KMS-11 (cell line): ENCODE results near the gene TMEM14A.

ENCODE experiments used
- H2AFZ ChIP-seq: fragments of 200-600 bp; sonication (generic); 2 replicates; pipeline ENCODE4 v1.6.1; 2016; ENCODE audit warnings: antibody characterized with exemption, mixed run types, low read depth
- H3K27ac ChIP-seq: fragments of 200-600 bp; sonication (generic); 2 replicates; pipeline ENCODE4 v1.6.1; 2016; ENCODE audit warnings: mild to moderate bottlenecking, mixed run types
- H3K27me3 ChIP-seq: fragments of 200-600 bp; sonication (generic); 2 replicates; pipeline ENCODE4 v1.6.1; 2017; ENCODE audit warnings: mild to moderate bottlenecking, low read depth, mixed run types, moderate library complexity; ENCODE audit not compliant: insufficient read depth
- H3K36me3 ChIP-seq: fragments of 200-600 bp; sonication (generic); 2 replicates; pipeline ENCODE4 v1.6.1; 2017; ENCODE audit warnings: mild to moderate bottlenecking, mixed run types; ENCODE audit not compliant: insufficient read depth
- H3K4me1 ChIP-seq: fragments of 200-600 bp; sonication (generic); 2 replicates; pipeline ENCODE4 v1.6.1; 2016; ENCODE audit warnings: mild to moderate bottlenecking, low read depth, mixed run types; ENCODE audit not compliant: poor library complexity, severe bottlenecking
- H3K4me2 ChIP-seq: fragments of 200-600 bp; sonication (generic); 2 replicates; pipeline ENCODE4 v1.7.0; 2016; ENCODE audit warnings: mild to moderate bottlenecking, mixed run types
- H3K4me3 ChIP-seq: fragments of 200-600 bp; sonication (generic); IDR thresholded peaks from 2 replicates; pipeline ENCODE4 v1.6.1; 2017; ENCODE audit warnings: low read depth, low read length, mixed read lengths; ENCODE audit not compliant: insufficient read depth
- H3K79me2 ChIP-seq: fragments of 200-600 bp; sonication (generic); 2 replicates; pipeline ENCODE4 v1.6.1; 2016; ENCODE audit warnings: low read depth, mixed run types; ENCODE audit not compliant: insufficient read depth
- H3K9ac ChIP-seq: fragments of 200-600 bp; sonication (generic); 2 replicates; pipeline ENCODE4 v1.6.1; 2016; ENCODE audit warnings: mild to moderate bottlenecking, mixed run types
- H4K20me1 ChIP-seq: fragments of 200-600 bp; sonication (generic); 2 replicates; pipeline ENCODE4 v1.6.1; 2016; ENCODE audit warnings: mild to moderate bottlenecking, mixed run types; ENCODE audit not compliant: insufficient read depth
- TF ChIP-seq, protein P1 (sequence below): fragments of 200-600 bp; sonication (generic); conservative IDR thresholded peaks from 2 replicates; pipeline ENCODE4 v1.6.1; 2017; ENCODE audit warnings: low read depth, mild to moderate bottlenecking, antibody characterized with exemption, low read length, moderate library complexity, mixed read lengths

Gene TMEM14A

DNA sequence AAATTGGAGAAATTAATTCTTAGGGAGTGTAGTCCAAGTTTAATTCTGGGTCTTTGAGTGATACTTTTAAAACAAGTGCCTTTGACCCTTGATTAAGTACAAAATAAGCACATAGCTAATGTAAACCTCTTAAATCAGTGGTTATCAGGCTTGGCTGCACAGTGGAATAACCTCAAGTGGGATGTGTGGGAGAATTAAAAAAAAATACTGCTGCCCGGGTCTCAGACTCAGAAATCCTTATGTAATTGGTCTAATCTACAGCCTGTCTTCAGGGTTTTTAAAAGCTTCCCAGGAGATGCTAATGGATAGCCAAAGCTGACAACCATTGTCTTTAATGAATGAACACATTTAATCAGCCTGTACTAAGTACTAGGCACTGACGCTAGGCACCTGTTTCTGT, 28.5 kb upstream of the TMEM14A start:
- Histone ChIP-seq H3K4me3 (no peak overlapping the region), H3K27me3 (no peaks in the 10 kb centered on the region), H3K4me2 (no peak overlapping the region), H3K4me1 (peaks cover 26% of the 10 kb centered on the region), H3K27ac (no peak overlapping the region), H3K79me2 (no peaks in the 10 kb centered on the region), H2AFZ (no peak overlapping the region), H3K9ac (no peak overlapping the region), H3K36me3 (no peaks in the 10 kb centered on the region), H4K20me1 (no peaks in the 10 kb centered on the region)
- TF ChIP-seq, protein P1, sequence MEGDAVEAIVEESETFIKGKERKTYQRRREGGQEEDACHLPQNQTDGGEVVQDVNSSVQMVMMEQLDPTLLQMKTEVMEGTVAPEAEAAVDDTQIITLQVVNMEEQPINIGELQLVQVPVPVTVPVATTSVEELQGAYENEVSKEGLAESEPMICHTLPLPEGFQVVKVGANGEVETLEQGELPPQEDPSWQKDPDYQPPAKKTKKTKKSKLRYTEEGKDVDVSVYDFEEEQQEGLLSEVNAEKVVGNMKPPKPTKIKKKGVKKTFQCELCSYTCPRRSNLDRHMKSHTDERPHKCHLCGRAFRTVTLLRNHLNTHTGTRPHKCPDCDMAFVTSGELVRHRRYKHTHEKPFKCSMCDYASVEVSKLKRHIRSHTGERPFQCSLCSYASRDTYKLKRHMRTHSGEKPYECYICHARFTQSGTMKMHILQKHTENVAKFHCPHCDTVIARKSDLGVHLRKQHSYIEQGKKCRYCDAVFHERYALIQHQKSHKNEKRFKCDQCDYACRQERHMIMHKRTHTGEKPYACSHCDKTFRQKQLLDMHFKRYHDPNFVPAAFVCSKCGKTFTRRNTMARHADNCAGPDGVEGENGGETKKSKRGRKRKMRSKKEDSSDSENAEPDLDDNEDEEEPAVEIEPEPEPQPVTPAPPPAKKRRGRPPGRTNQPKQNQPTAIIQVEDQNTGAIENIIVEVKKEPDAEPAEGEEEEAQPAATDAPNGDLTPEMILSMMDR, result no peak

DNA sequence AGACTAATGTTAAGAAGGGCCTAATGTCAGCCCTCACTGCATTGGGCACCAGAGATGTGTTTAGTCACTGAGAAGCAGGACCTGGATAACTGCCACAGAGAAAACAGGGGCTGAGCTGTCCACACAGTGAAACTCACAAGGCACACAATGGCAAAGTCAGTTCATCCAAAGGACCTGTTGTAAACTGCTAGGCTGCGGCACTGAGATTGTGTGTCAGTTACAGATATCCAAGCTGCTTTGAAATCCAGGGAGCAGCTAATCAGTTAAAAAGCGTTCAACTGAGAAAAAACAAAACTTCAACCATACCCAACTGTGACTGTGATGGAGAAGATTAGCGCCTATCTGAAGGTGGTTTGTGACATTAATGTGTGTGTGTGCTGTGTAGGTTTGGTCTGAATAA, 27.8 kb upstream of the TMEM14A start:
- Histone ChIP-seq H3K27ac (no peak overlapping the region), H3K4me2 (no peak overlapping the region), H3K27me3 (no peaks in the 10 kb centered on the region), H3K4me1 (peaks cover 34% of the 10 kb centered on the region), H4K20me1 (no peaks in the 10 kb centered on the region), H3K4me3 (no peak overlapping the region), H3K9ac (no peak overlapping the region), H2AFZ (no peak overlapping the region), H3K36me3 (no peaks in the 10 kb centered on the region), H3K79me2 (no peaks in the 10 kb centered on the region)
- TF ChIP-seq, protein P1, result no peak

DNA sequence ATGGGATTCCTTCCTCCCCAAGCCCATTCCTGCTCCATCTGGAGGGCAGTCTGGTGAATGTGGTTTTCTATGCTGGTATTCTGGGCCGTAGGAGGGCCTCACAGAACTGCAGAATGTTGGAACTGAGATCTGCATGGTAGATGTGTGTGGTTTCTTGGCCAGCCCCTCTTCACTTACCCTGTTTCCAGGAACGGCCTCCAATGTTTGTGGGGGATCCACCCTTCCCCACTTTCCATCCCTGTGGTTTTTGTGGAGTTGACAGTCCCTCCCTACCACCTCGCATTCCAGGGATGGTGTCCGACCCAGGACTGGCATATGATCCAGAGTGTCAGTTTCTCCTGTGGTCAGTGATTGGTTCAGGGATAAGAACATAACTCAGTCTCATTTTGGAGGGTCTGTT, 26.7 kb upstream of the TMEM14A start:
- Histone ChIP-seq H3K4me3 (no peak overlapping the region), H4K20me1 (no peaks in the 10 kb centered on the region), H3K27me3 (no peaks in the 10 kb centered on the region), H3K79me2 (no peaks in the 10 kb centered on the region), H3K9ac (no peak overlapping the region), H3K27ac (no peak overlapping the region), H3K4me2 (no peak overlapping the region), H3K4me1 (peaks cover 45% of the 10 kb centered on the region), H2AFZ (no peak overlapping the region), H3K36me3 (no peaks in the 10 kb centered on the region)
- TF ChIP-seq, protein P1, result no peak

DNA sequence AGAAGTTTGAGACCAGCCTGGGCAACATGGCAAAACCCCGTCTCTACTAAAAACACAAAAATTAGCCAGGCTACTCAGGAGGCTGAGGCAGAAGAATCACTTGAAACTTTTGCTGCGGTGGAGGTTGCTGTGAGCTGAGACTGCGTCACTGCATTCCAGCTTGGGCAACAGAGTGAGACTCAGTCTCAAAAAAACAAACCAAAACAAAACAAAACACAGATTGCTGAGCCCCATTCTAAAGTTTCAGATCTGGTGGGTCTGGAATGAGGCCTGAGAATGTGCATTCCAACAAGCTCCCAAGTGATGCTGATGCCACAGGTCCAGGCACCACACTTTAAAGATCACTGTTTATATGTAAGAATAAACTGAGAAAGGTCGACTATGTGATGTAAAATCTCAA, 24.9 kb upstream of the TMEM14A start:
- H3K36me3 ChIP-seq, result no peaks in the 10 kb centered on the region
- H3K4me1 ChIP-seq, result peaks cover 62% of the 10 kb centered on the region
- no peak overlapping the region for H2AFZ ChIP-seq
- H3K27ac ChIP-seq, result no peak overlapping the region
- TF ChIP-seq, protein P1, result no peak
- no peaks in the 10 kb centered on the region for H4K20me1 ChIP-seq
- H3K27me3 ChIP-seq, result no peaks in the 10 kb centered on the region
- H3K4me2 ChIP-seq, result no peak overlapping the region
- no peak overlapping the region for H3K4me3 ChIP-seq
- H3K9ac ChIP-seq, result no peak overlapping the region
- H3K79me2 ChIP-seq, result no peaks in the 10 kb centered on the region
